ENCODE data around the gene PRLR.

DNA sequence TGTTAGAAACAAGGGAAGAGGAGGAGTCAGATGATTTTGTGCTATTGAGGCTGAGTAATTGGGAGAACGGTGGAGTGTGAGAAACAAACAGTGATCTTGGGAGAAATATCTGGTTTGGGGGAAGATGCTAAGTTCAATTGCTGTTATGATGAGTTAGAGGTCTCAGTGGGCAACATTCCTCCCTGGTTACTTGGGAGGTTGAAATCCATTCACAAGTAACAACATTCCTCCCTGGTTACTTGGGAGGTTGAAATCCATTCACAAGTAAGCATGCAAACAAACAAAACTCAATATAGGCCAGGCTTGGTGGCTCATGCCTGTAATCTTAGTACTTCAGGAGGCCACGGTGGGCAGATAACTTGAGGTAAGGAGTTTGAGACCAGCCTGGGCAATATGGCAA lies 221.3 kb downstream of the PRLR start:
- TF ChIP-seq, protein P1, sequence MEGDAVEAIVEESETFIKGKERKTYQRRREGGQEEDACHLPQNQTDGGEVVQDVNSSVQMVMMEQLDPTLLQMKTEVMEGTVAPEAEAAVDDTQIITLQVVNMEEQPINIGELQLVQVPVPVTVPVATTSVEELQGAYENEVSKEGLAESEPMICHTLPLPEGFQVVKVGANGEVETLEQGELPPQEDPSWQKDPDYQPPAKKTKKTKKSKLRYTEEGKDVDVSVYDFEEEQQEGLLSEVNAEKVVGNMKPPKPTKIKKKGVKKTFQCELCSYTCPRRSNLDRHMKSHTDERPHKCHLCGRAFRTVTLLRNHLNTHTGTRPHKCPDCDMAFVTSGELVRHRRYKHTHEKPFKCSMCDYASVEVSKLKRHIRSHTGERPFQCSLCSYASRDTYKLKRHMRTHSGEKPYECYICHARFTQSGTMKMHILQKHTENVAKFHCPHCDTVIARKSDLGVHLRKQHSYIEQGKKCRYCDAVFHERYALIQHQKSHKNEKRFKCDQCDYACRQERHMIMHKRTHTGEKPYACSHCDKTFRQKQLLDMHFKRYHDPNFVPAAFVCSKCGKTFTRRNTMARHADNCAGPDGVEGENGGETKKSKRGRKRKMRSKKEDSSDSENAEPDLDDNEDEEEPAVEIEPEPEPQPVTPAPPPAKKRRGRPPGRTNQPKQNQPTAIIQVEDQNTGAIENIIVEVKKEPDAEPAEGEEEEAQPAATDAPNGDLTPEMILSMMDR (IDR thresholded peaks at IDR 0.05), result no peak
- no peak for TF ChIP-seq POLR2A (IDR thresholded peaks at IDR 0.05)

Data from Peyer's patch (tissue), 4 donors.